ENCODE measurements around the gene CALML3.
"Not testable (repeated sequence)": the region's sequence is repeated elsewhere in the genome, so short reads cannot be mapped to it uniquely, and the experiment has no call there.

Gene CALML3

GRCh38 chr10:5547931-5548660 lies 23.3 kb downstream of the CALML3 start:
- intact Hi-C loops (cut with DNase I): no loop called here

GRCh38 chr10:5549462-5550249 lies 24.9 kb downstream of the CALML3 start:
- intact Hi-C loops (cut with DNase I): no loop called here
- peak in 2 of 42 donors; percentile 3 to 10 for DNase-seq

More at GRCh38 chr10:5547931-5548660, 23.3 kb downstream of the CALML3 start:
- DNase-seq: peak in 4 of 42 donors; percentile 6 to 24 (median 17)

- peak in 3 of 42 donors; percentile 1 to 12 (median 10) for DNase-seq
- intact Hi-C loops (cut with DNase I): no loop called here
These were observed 25.4 kb downstream of the CALML3 start for GRCh38 chr10:5550250-5550545.

- intact Hi-C loops (cut with DNase I): no loop called here
- DNase-seq: peak in 4 of 42 donors; percentile 1 to 24 (median 8)
These were observed 26.1 kb downstream of the CALML3 start for GRCh38 chr10:5550621-5551530.

GRCh38 chr10:5551531-5552375 lies 27.0 kb downstream of the CALML3 start:
- intact Hi-C loops (cut with DNase I): no loop called here
- DNase-seq: peak in 3 of 42 donors; percentile 4 to 16 (median 15)

- intact Hi-C loops (cut with DNase I): no loop called here
- DNase-seq: peak in 3 of 42 donors; percentile 9 to 18 (median 13)
These were observed 27.9 kb downstream of the CALML3 start for GRCh38 chr10:5552376-5553321.

GRCh38 chr10:5553400-5554170 lies 28.8 kb downstream of the CALML3 start:
- intact Hi-C loops (cut with DNase I): no loop called here

GRCh38 chr10:5555021-5555510 lies 30.3 kb downstream of the CALML3 start:
- intact Hi-C loops (cut with DNase I): no loop called here
- DNase-seq: peak in 3 of 42 donors; percentile 22 to 39 (median 26)

More at GRCh38 chr10:5553400-5554170, 28.8 kb downstream of the CALML3 start:
- peak in 1 of 42 donors; percentile 18 for DNase-seq

- DNase-seq: peak in 3 of 42 donors; percentile 8 to 27 (median 18)
- intact Hi-C loops (cut with DNase I): no loop called here
These were observed 31.1 kb downstream of the CALML3 start for GRCh38 chr10:5555881-5556280.

- intact Hi-C loops (cut with DNase I): no loop called here
- peak in 7 of 42 donors; percentile 8 to 37 (median 11) for DNase-seq
These were observed 31.8 kb downstream of the CALML3 start for GRCh38 chr10:5556576-5556975.

- peak in 8 of 42 donors; percentile 4 to 35 (median 18) for DNase-seq
- intact Hi-C loops (cut with DNase I): no loop called here
These were observed 32.4 kb downstream of the CALML3 start for GRCh38 chr10:5557040-5557721.

- peak in 8 of 42 donors; percentile 3 to 39 (median 12) for DNase-seq
- intact Hi-C loops (cut with DNase I): no loop called here
These were observed 33.3 kb downstream of the CALML3 start for GRCh38 chr10:5557799-5558771.

- intact Hi-C loops (cut with DNase I): not testable (repeated sequence)
These were observed 34.3 kb downstream of the CALML3 start for GRCh38 chr10:5559022-5559421.

GRCh38 chr10:5559642-5560141 lies 34.9 kb downstream of the CALML3 start:
- peak in 20 of 42 donors; percentile 27 to 67 (median 36) for DNase-seq
- intact Hi-C loops (cut with DNase I): no loop called here

More at GRCh38 chr10:5559022-5559421, 34.3 kb downstream of the CALML3 start:
- peak in 7 of 42 donors; percentile 8 to 29 (median 19) for DNase-seq

All from head of caudate nucleus (tissue), 42 donors.